ENCODE data around the gene NCK2. TPM values are rescaled to one million over a fixed set of nuclear protein-coding genes. Genes with fewer than 3 reads are reported as not detected.

Gene NCK2
- total and polyA plus RNA-seq, 10 of the 15 experiments (the other 5 are each of a cell fraction or from before 2014, with no cell fraction given): 1.2 to 30.9 (median 14.1) TPM

DNA sequence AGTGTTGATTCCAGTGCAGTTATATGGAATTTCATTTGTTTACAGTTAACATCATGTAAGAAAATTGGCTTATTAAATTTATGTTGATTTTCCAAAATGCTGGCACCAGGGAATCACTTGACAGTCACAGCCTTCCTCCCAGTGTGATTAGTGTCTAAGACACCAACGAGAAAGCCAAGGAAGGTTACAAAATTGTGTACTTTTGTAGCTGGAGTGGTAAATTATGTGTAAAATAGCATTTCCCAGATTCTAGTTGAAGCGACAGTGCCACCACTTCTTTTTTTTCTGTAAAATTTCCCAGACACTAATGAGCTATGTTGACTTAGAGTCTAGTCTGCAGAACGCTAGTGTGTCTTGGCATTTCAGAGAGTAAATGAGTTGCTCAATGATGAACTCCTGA, 101.3 kb downstream of the NCK2 start:
- FAIRE-seq: peak; percentile 56
- H2AFZ ChIP-seq (ENCODE audit: control insufficient read depth, low read depth, low read length): no peak overlapping the region
- in situ Hi-C loops (cut with MboI): no loop called here
- 87% methylated on average over 3 of the region's 3 CpGs for WGBS (ENCODE audit: insufficient coverage, insufficient replicate concordance, low lambda C conversion rate, missing lambda C conversion rate)
- H3K9ac ChIP-seq (ENCODE audit: control insufficient read depth, insufficient read depth, low read length): no peak overlapping the region
- intact Hi-C loops (cut with micrococcal nuclease; ENCODE audit: unreplicated experiment): no loop called here
- BruUV-seq (replicated peaks): no TSS peak
- no peak overlapping the region for H3K4me3 ChIP-seq
- no peaks in the 10 kb centered on the region for H3K27me3 ChIP-seq (replicated peaks in 1 of 2; ENCODE audit: control insufficient read depth in 2 of 2, insufficient read depth in 2 of 2, low read length in 1 of 2)
- no peak overlapping the region for H3K4me2 ChIP-seq (ENCODE audit: control insufficient read depth, insufficient read depth)
- ChIA-PET CTCF (interaction anchor here (0.8 kb wide), 1 partner anchor 25 kb away, joined by 3 read pairs; no protein-coding TSS in a partner anchor), RAD21 (ENCODE audit: unreplicated experiment) (no interaction called here), POLR2A (no interaction called here), SMC1A (ENCODE audit: uncharacterized antibody, unreplicated experiment) (interaction anchor here (1.6 kb wide), 2 partner anchors 17 to 34 kb away, joined by 3 to 4 read pairs; no protein-coding TSS in a partner anchor)
- no peak overlapping the region for H3K27ac ChIP-seq (ENCODE audit: control insufficient read depth, insufficient read depth)
- DNase-seq (ENCODE audit: low read depth, low spot score): no peak
- no peaks in the 10 kb centered on the region; the same call in 2 of the 3 replicates for H3K9me3 ChIP-seq (replicated peaks; ENCODE audit: control insufficient read depth, insufficient read depth, low read length)
- no peak for ATAC-seq
- H3K36me3 ChIP-seq (ENCODE audit: control insufficient read depth in 2 of 2, insufficient read depth in 2 of 2, low read length in 1 of 2): peaks cover 0 to 5% of the 10 kb centered on the region in 2 experiments; a peak in 2 of 4 replicates
- H3K4me1 ChIP-seq (ENCODE audit: control insufficient read depth, insufficient read depth, low read length): no peaks in the 10 kb centered on the region
- TF ChIP-seq CUX1 (IDR thresholded peaks at IDR 0.05; ENCODE audit: insufficient replicate concordance, low read depth, low read length): no peak
- TF ChIP-seq ZSCAN29 (IDR thresholded peaks at IDR 0.05): no peak
- TF ChIP-seq KLF5 (IDR thresholded peaks at IDR 0.05; ENCODE audit: partially characterized antibody): no peak
- no peak for TF ChIP-seq NFXL1 (IDR thresholded peaks at IDR 0.05; ENCODE audit: borderline replicate concordance)
- no peaks in the 10 kb centered on the region for H4K20me1 ChIP-seq (ENCODE audit: control insufficient read depth, insufficient read depth)
- H3K79me2 ChIP-seq (ENCODE audit: control insufficient read depth, insufficient read depth, low read length): peaks cover 2% of the 10 kb centered on the region

All from GM12878 (cell line).